ENCODE measurements around the gene SPEM3.

Gene SPEM3

DNA sequence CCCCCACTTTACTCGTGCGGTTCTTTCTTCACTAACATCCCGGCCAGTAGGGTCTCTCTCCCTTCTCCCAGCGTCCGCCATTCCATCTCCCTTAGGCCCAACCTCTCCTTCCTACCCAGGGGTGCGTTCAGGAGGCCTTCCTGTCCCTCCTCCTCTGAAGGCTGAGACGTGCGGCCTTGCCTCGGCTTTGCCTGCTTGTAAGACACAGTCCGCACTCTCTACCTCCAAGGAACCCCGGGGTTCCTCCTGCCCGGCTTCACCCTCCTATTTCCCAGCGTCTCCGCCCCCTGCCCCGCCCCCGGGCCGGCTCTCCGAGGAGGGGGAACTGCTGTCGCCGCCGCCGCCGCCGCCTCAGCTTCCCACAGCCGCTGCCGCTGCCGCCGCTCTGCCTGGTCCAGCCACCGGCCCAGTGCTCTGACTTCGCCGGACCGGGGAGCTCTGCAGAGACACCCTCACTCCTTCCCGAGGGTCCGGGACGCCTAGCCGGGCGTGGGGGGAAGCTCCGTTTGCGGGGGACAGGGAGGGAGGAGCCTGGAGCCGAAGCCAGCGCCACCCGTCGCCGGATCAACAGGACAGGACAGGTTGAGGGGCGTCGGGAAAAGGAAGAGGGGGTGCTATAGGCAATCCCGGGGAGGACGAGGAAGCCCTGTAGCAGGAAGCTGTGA lies 9.4 kb downstream of the SPEM3 start:
- Histone ChIP-seq H3K27me3 (peaks cover 9% of the 10 kb centered on the region), H3K9me3 (no peaks in the 10 kb centered on the region), H3K4me1 (no peaks in the 10 kb centered on the region), H3K36me3 (no peaks in the 10 kb centered on the region), H3K4me3 (ENCODE audit: low read depth, low read length) (peak overlapping the region; percentile 57)
- DNase-seq: peak; percentile 63
- TF ChIP-seq, protein P1, sequence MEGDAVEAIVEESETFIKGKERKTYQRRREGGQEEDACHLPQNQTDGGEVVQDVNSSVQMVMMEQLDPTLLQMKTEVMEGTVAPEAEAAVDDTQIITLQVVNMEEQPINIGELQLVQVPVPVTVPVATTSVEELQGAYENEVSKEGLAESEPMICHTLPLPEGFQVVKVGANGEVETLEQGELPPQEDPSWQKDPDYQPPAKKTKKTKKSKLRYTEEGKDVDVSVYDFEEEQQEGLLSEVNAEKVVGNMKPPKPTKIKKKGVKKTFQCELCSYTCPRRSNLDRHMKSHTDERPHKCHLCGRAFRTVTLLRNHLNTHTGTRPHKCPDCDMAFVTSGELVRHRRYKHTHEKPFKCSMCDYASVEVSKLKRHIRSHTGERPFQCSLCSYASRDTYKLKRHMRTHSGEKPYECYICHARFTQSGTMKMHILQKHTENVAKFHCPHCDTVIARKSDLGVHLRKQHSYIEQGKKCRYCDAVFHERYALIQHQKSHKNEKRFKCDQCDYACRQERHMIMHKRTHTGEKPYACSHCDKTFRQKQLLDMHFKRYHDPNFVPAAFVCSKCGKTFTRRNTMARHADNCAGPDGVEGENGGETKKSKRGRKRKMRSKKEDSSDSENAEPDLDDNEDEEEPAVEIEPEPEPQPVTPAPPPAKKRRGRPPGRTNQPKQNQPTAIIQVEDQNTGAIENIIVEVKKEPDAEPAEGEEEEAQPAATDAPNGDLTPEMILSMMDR (IDR thresholded peaks at IDR 0.05; ENCODE audit: low read depth, low read length): no peak

DNA sequence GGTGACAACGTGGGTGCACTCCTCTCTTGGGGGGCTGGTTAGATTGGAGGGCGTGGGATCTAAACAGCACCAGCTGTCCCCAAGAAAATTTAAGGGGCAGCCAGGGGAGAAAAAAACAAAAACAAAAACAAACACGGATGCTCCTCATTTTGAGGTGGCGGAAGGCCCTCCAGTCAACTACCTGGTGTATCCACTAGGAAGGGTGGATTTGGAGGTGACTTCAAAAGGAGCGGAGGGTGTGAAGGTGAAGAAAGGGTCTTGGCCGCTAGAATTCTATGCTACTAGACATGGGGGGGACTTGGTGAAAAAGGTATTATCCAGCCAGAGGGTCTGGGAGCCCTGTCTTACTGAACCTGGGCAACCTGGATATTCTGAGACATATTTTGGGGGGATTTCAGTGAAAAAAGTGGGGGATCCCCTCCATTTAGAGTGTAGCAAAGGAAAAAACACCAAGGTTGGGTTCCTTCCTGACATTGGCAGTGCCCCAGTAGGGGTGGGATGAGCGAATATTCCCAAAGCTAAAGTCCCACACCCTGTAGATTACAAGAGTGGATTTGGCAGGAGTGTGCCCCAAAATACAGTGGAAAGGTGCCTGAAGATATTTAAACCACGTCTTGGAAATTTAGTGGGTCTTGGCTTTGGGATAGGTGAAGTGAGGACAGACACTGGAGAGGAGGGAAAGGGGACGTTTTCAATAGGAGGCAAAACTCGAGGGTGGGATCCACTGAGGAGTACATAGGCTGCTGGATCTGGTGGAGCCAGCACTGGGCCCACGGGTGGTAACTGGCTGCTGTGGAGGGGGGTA lies 10.2 kb downstream of the SPEM3 start:
- H3K36me3 ChIP-seq: no peaks in the 10 kb centered on the region
- peak overlapping the region; percentile 57 for H3K4me3 ChIP-seq (ENCODE audit: low read depth, low read length)
- H3K27me3 ChIP-seq: peaks cover 9% of the 10 kb centered on the region
- DNase-seq: no peak
- no peaks in the 10 kb centered on the region for H3K9me3 ChIP-seq
- no peaks in the 10 kb centered on the region for H3K4me1 ChIP-seq
- TF ChIP-seq, protein P1 (IDR thresholded peaks at IDR 0.05; ENCODE audit: low read depth, low read length): no peak

DNA sequence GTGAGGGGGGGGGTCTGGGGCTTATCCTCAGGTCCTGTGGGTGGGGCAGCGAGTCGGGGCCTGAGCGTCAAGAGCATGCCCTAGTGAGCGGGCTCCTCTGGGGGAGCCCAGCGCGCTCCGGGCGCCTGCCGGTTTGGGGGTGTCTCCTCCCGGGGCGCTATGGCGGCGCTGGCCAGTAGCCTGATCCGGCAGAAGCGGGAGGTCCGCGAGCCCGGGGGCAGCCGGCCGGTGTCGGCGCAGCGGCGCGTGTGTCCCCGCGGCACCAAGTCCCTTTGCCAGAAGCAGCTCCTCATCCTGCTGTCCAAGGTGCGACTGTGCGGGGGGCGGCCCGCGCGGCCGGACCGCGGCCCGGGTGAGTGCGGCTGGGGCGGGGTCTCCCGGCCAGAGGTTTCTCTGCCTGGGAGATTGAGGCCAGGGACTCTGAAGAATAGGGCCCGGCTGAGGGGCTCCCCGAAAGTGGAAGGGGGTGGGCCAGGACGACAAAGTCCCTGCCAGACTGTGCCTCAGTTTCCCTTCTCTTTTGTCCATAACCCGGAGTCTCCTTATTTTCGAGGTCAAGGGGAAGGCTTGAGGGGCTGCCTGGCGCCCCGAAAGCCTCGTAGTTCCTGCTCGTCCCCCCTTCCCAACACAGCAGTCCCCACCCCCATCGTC lies 10.9 kb downstream of the SPEM3 start, which contains the start of gene FGF11:
Gene FGF11 (plus strand): TSS at position 51 of the 651 bp plus-strand sequence. CDS start 109 bp downstream, at position 160.
- H3K4me3 ChIP-seq (ENCODE audit: low read depth, low read length): peak within 1 kb of the TSS; percentile 67

DNA sequence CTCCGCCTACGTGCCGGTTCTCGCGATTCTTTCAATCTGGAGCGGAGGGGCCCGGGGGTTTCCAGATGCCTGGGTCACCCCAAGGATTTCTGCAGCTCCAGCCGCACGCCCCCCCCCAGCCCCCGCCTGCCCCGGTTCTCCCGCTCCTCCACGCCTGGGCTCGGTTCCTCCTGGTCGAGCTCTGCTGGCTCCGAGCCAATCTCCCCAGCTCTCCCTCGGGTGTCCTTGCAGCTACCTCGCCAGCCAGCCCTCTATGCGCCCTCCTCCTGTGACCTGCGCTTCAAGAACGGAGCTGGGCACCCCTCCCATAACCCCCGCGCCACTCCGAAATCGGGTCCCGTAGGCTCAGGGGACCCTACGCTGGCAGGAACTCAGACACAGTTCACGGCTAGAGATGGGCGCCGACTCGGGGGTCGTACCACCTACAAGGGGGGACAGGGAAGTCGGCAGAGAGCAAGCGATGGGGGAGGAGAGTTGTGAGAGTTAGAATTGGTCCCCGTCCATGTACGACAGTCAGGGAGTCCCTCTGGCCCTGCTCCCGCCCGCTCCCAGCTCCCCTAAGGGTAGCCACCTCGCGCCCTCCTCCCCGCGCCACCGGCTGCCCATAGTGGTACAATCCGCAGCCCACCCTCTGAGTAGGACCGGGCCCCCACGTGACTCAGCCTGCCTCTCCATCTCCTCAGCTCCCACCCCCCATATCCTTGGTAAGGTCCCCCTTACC lies 11.6 kb downstream of the SPEM3 start:
- Histone ChIP-seq H3K36me3 (no peaks in the 10 kb centered on the region), H3K4me3 (ENCODE audit: low read depth, low read length) (peak overlapping the region; percentile 67), H3K9me3 (no peaks in the 10 kb centered on the region), H3K27me3 (peaks cover 9% of the 10 kb centered on the region), H3K4me1 (no peaks in the 10 kb centered on the region)
- TF ChIP-seq, protein P1 (IDR thresholded peaks at IDR 0.05; ENCODE audit: low read depth, low read length): no peak
- peak; percentile 65 for DNase-seq

More for the DNA sequence above, 10.9 kb downstream of the SPEM3 start, which contains the start of gene FGF11:
- Histone ChIP-seq H3K27me3 (peaks cover 9% of the 10 kb centered on the region), H3K9me3 (no peaks in the 10 kb centered on the region), H3K36me3 (no peaks in the 10 kb centered on the region), H3K4me1 (no peaks in the 10 kb centered on the region)
- TF ChIP-seq, protein P1 (IDR thresholded peaks at IDR 0.05; ENCODE audit: low read depth, low read length): no peak
- no peak for DNase-seq

DNA sequence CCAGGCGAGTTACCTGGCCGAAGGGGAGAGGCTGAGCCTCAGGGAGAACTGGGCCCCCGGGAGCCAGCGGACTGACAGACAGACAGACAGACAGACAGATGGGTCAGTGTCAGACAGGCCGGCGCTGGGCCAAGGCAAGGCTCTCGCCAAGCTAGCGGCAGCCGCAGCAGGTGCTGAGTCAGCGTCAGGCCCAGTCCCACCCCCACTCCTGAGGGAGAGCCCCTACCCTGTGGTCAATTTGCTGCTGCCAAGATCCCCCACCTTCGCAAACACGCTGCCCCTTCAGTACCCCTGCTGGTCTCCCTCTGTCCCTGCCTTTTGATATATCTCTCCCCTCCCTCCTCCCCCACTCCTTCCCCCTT lies 12.2 kb downstream of the SPEM3 start:
- no peaks in the 10 kb centered on the region for H3K36me3 ChIP-seq
- no peaks in the 10 kb centered on the region for H3K9me3 ChIP-seq
- DNase-seq: peak; percentile 56
- peaks cover 9% of the 10 kb centered on the region for H3K27me3 ChIP-seq
- H3K4me3 ChIP-seq (ENCODE audit: low read depth, low read length): peak overlapping the region; percentile 67
- TF ChIP-seq, protein P1 (IDR thresholded peaks at IDR 0.05; ENCODE audit: low read depth, low read length): no peak
- no peaks in the 10 kb centered on the region for H3K4me1 ChIP-seq

Measured in BE2C (cell line).